SK-N-SH (cell line): ENCODE measurements around the gene ADGB. TPM values are rescaled to one million over a fixed set of nuclear protein-coding genes. Genes with fewer than 3 reads are reported as not detected.

Source experiments
- CTCF ChIA-PET: fragments of 300-600, 350-600 bp; formaldehyde crosslinking; extraction: SDS; loops from one replicate; lab custom pipeline; 2021; lab: Yijun Ruan, JAX
- POLR2A ChIA-PET: fragments of 350-600 bp; sonication (Branson Sonifier 250); formaldehyde crosslinking; extraction: SDS; loops from one replicate; lab custom pipeline; 2020; ENCODE audit warnings: antibody characterized with exemption, inconsistent platforms; lab: Yijun Ruan, JAX
- DNase-seq: peaks from one replicate; pipeline ENCODE4 v3.0.0; 2012
- H2AFZ ChIP-seq: fragments of 200-600 bp; sonication (generic); 2 replicates; pipeline ENCODE4 v1.8.1; 2016; ENCODE audit warnings: antibody characterized with exemption, mild to moderate bottlenecking, low read depth
- H3F3A ChIP-seq: fragments of 200-600 bp; sonication (generic); replicated peaks from 2 replicates; pipeline ENCODE3; 2016; ENCODE audit warnings: antibody characterized with exemption, mild to moderate bottlenecking; ENCODE audit not compliant: insufficient read depth
- H3K27ac ChIP-seq, 2 experiments: fragments of 200-500 bp in 1 of 2; fragments of 200-600 bp in 1 of 2; sonication (Bioruptor generic) in 1 of 2; sonication (generic), shearing (Covaris generic) in 1 of 2; 2 replicates each; pipeline versions ENCODE4 v1.5.1 to v1.6.1; 2014 to 2016; ENCODE audit warnings: low read depth in 2 of 2, inconsistent platforms in 1 of 2, low read length in 1 of 2, mild to moderate bottlenecking in 1 of 2, mixed read lengths in 1 of 2
- H3K27me3 ChIP-seq: fragments of 200-600 bp; sonication (generic), shearing (Covaris generic); 2 replicates; pipeline ENCODE4 v1.6.1; 2016; ENCODE audit warnings: mixed run types; ENCODE audit not compliant: insufficient read depth
- H3K36me3 ChIP-seq, 2 experiments: fragments of 200-500 bp in 1 of 2; fragments of 200-600 bp in 1 of 2; sonication (Bioruptor generic) in 1 of 2; sonication (generic) in 1 of 2; replicated peaks in 1 of 2; 2 replicates each; pipeline versions ENCODE3 to v1.5.1; 2014 to 2016; ENCODE audit warnings: low read length in 1 of 2, mild to moderate bottlenecking in 1 of 2; ENCODE audit not compliant: insufficient read depth in 2 of 2, control insufficient read depth in 1 of 2
- H3K4me1 ChIP-seq, 2 experiments: fragments of 200-500 bp in 1 of 2; fragments of 200-600 bp in 1 of 2; sonication (Bioruptor generic) in 1 of 2; sonication (generic), shearing (Covaris generic) in 1 of 2; 2 replicates each; pipeline versions ENCODE4 v1.5.1 to v1.6.1; 2014 to 2016; ENCODE audit warnings: low read depth in 1 of 2, low read length in 1 of 2, mixed run types in 1 of 2; ENCODE audit not compliant: insufficient read depth in 2 of 2, control insufficient read depth in 1 of 2
- H3K4me2 ChIP-seq: fragments of 200-600 bp; sonication (generic), shearing (Covaris generic); 2 replicates; pipeline ENCODE4 v1.6.1; 2017; ENCODE audit warnings: mixed run types
- H3K4me3 ChIP-seq, 2 experiments: fragments of 200-500 bp in 1 of 2; fragments of 200-600 bp in 1 of 2; sonication (Bioruptor generic) in 1 of 2; sonication (generic), shearing (Covaris generic) in 1 of 2; 2 replicates each; pipeline versions ENCODE4 v1.5.1 to v1.8.1; 2014 to 2016; ENCODE audit warnings: low read depth in 2 of 2, inconsistent platforms in 1 of 2, low read length in 1 of 2, mild to moderate bottlenecking in 1 of 2, mixed read lengths in 1 of 2, moderate library complexity in 1 of 2
- H3K79me2 ChIP-seq: fragments of 200-600 bp; sonication (generic); 2 replicates; pipeline ENCODE4 v1.8.1; 2017; ENCODE audit warnings: mild to moderate bottlenecking; ENCODE audit not compliant: insufficient read depth
- H3K9ac ChIP-seq: fragments of 200-600 bp; sonication (generic); 2 replicates; pipeline ENCODE4 v1.6.1; 2017; ENCODE audit warnings: mixed run types
- H3K9me2 ChIP-seq: fragments of 200-600 bp; sonication (generic); 2 replicates; pipeline ENCODE4 v1.6.1; 2017; ENCODE audit warnings: mixed run types
- H3K9me3 ChIP-seq: fragments of 200-600 bp; sonication (generic); 2 replicates; pipeline ENCODE4 v1.6.1; 2017; ENCODE audit warnings: mixed run types, mild to moderate bottlenecking, moderate library complexity
- H4K20me1 ChIP-seq: fragments of 200-600 bp; sonication (generic); 2 replicates; pipeline ENCODE4 v1.6.1; 2017; ENCODE audit warnings: mild to moderate bottlenecking, mixed run types; ENCODE audit not compliant: insufficient read depth
- EP300 ChIP-seq, 2 experiments: IDR thresholded peaks; 2 replicates each; pipeline versions ENCODE4 v1.4.0 to v1.6.1; 2012; ENCODE audit warnings: borderline replicate concordance in 1 of 2, low read depth in 1 of 2, low read length in 1 of 2
- EZH2phosphoT487 ChIP-seq: fragments of 200-600 bp; sonication (generic); IDR thresholded peaks from 2 replicates; pipeline ENCODE4 v1.6.1; 2017; ENCODE audit warnings: low read depth, mixed run types, mild to moderate bottlenecking, antibody characterized with exemption, moderate library complexity, borderline replicate concordance
- FOSL2 ChIP-seq: IDR thresholded peaks from 2 replicates; pipeline ENCODE4 v1.4.0; 2012; ENCODE audit warnings: low read depth, mild to moderate bottlenecking, moderate library complexity, borderline replicate concordance
- FOXJ3 ChIP-seq: sonication (generic); formaldehyde crosslinking; IDR thresholded peaks from 2 replicates; pipeline ENCODE4 v1.5.1; 2020; ENCODE audit warnings: mild to moderate bottlenecking, missing genetic modification reagents
- GABPA ChIP-seq: IDR thresholded peaks from 2 replicates; pipeline ENCODE4 v1.4.0; 2012; ENCODE audit warnings: low read depth, mild to moderate bottlenecking
- GATA2 ChIP-seq: sonication (generic); formaldehyde crosslinking; IDR thresholded peaks from 2 replicates; pipeline ENCODE4 v1.5.0; 2020; ENCODE audit warnings: mild to moderate bottlenecking, missing genetic modification reagents
- JUND ChIP-seq: IDR thresholded peaks from 2 replicates; pipeline ENCODE4 v1.4.0; 2012
- MEF2A ChIP-seq: IDR thresholded peaks from 2 replicates; pipeline ENCODE4 v1.4.0; 2012; ENCODE audit warnings: low read depth, borderline replicate concordance
- RCOR1 ChIP-seq: fragments of 150-350 bp; IDR thresholded peaks from 2 replicates; pipeline ENCODE4 v1.6.1; 2017; ENCODE audit warnings: antibody characterized with exemption, low read length
- REST ChIP-seq: IDR thresholded peaks from 2 replicates; pipeline ENCODE4 v1.6.1; 2012; ENCODE audit warnings: mild to moderate bottlenecking, low read depth, low read length, moderate library complexity
- RFX5 ChIP-seq: IDR thresholded peaks from 2 replicates; pipeline ENCODE4 v1.6.1; 2012; ENCODE audit warnings: mild to moderate bottlenecking, improper control_type of control experiment, low read length
- TAF1 ChIP-seq: IDR thresholded peaks from 2 replicates; pipeline ENCODE4 v1.6.1; 2012; ENCODE audit warnings: low read depth, mild to moderate bottlenecking, low read length, moderate library complexity, borderline replicate concordance
- TEAD4 ChIP-seq: IDR thresholded peaks from 2 replicates; pipeline ENCODE4 v1.4.0; 2012; ENCODE audit warnings: mild to moderate bottlenecking, borderline replicate concordance; ENCODE audit not compliant: insufficient read depth
- USF1 ChIP-seq: IDR thresholded peaks from 2 replicates; pipeline ENCODE4 v1.4.0; 2012; ENCODE audit warnings: low read depth, borderline replicate concordance
- USF2 ChIP-seq: fragments of 150-350 bp; IDR thresholded peaks from 2 replicates; pipeline ENCODE4 v1.6.1; 2017; ENCODE audit warnings: antibody characterized with exemption, low read length, low read depth, borderline replicate concordance
- WGBS: methylation state at CpG from one replicate; pipeline ENCODE4 v1.1.6; 2017; ENCODE audit warnings: low lambda C conversion rate; 5-methylcytosine and 5-hydroxymethylcytosine counted together
- polyA plus RNA-seq, 3 experiments: library from polyadenylated mRNA; depleted of rRNA; stranded (reverse); fragments of >200 nt; gene quantifications; 2 replicates each; pipeline ENCODE4 v1.2.3, GENCODE V29; 2012

Gene ADGB
- polyA plus RNA-seq, 1 of the 3 experiments (the other 2 are of a cell fraction) = not detected

GRCh38 chr6:146819596-146820320 is 221.0 kb downstream of the ADGB start (continued):
- TF ChIP-seq USF1 = no peak

- no peaks in the 10 kb centered on the region for H3K9me2 ChIP-seq
- H2AFZ ChIP-seq = no peak overlapping the region
- H3K9me3 ChIP-seq = no peaks in the 10 kb centered on the region
- no peak for TF ChIP-seq JUND
- TF ChIP-seq RCOR1 = no peak
- no peak for TF ChIP-seq FOSL2
- TF ChIP-seq EZH2phosphoT487 = no peak
- TF ChIP-seq TEAD4 = no peak
- TF ChIP-seq GABPA = no peak
- TF ChIP-seq FOXJ3 = no peak
- TF ChIP-seq MEF2A = no peak
- TF ChIP-seq, all 33 proteins: peak for 0
- Histone ChIP-seq H3K79me2 (no peaks in the 10 kb centered on the region), H3K4me2 (no peak overlapping the region), H3K4me3 (no peak overlapping the region), H3K36me3 (no peaks in the 10 kb centered on the region), H3F3A (no peaks in the 10 kb centered on the region), H3K9ac (no peak overlapping the region), H3K27me3 (no peaks in the 10 kb centered on the region), H3K4me1 (no peaks in the 10 kb centered on the region), H4K20me1 (no peaks in the 10 kb centered on the region), H3K27ac (no peak overlapping the region)
- ChIA-PET CTCF (no interaction called here), POLR2A (no interaction called here)
- WGBS = 49% methylated on average over 4 of the region's 4 CpGs
- no peak for DNase-seq
Measured at GRCh38 chr6:146827216-146827928, 228.6 kb downstream of the ADGB start.

GRCh38 chr6:146829792-146830565 is 231.2 kb downstream of the ADGB start:
- 85% methylated on average over 1 of the region's 1 CpG for WGBS
- Histone ChIP-seq H3K27me3 (no peaks in the 10 kb centered on the region), H3K9me3 (no peaks in the 10 kb centered on the region), H4K20me1 (no peaks in the 10 kb centered on the region), H3K9me2 (no peaks in the 10 kb centered on the region), H3F3A (no peaks in the 10 kb centered on the region), H3K4me3 (no peak overlapping the region), H3K9ac (no peak overlapping the region), H3K79me2 (no peaks in the 10 kb centered on the region), H3K4me1 (no peaks in the 10 kb centered on the region), H3K36me3 (no peaks in the 10 kb centered on the region), H2AFZ (no peak overlapping the region), H3K27ac (no peak overlapping the region), H3K4me2 (no peak overlapping the region)
- DNase-seq = no peak
- ChIA-PET CTCF (no interaction called here), POLR2A (no interaction called here)
- TF ChIP-seq REST (no peak), TEAD4 (no peak), GATA2 (CRISPR knock-in tag) (no peak), EP300 (IDR thresholded peaks at IDR 0.05; ENCODE audit: borderline replicate concordance in 1 of 2, low read depth in 1 of 2, low read length in 1 of 2) (no peak), MEF2A (no peak), USF2 (no peak), TAF1 (no peak), RFX5 (no peak), RCOR1 (no peak), FOSL2 (no peak)
